SU-DHL-6 (cell line): ENCODE measurements around the gene MBNL1.

Source experiments
- H2AFZ ChIP-seq: fragments of 200-600 bp; sonication (generic); 2 replicates; pipeline ENCODE4 v1.6.1; 2014; ENCODE audit warnings: low read depth, mild to moderate bottlenecking, moderate library complexity, mixed read lengths, antibody characterized with exemption, low read length; ENCODE audit not compliant: severe bottlenecking
- H3F3A ChIP-seq: fragments of 200-600 bp; shearing (Covaris generic); 2 replicates; pipeline ENCODE4 v1.6.0; 2016; ENCODE audit warnings: antibody characterized with exemption, mild to moderate bottlenecking; ENCODE audit not compliant: insufficient read depth
- H3K27ac ChIP-seq: fragments of 200-600 bp; sonication (generic); 2 replicates; pipeline ENCODE4 v1.5.1; 2016; ENCODE audit warnings: low read depth, mild to moderate bottlenecking, low read length, moderate library complexity, mixed read lengths
- H3K27me3 ChIP-seq: fragments of 200-600 bp; sonication (generic), shearing (Covaris generic); 2 replicates; pipeline ENCODE4 v1.6.0; 2014; ENCODE audit warnings: mild to moderate bottlenecking, low read length
- H3K36me3 ChIP-seq: fragments of 200-600 bp; sonication (generic); 2 replicates; pipeline ENCODE4 v1.6.1; 2014; ENCODE audit warnings: mild to moderate bottlenecking, low read length, mixed read lengths
- H3K4me2 ChIP-seq: fragments of 300-600, 200-600 bp; shearing (Covaris generic), sonication (generic); 2 replicates; pipeline ENCODE4 v1.6.0; 2014; ENCODE audit warnings: low read length, low read depth, mild to moderate bottlenecking; ENCODE audit not compliant: poor library complexity, severe bottlenecking
- H3K4me3 ChIP-seq: fragments of 200-600 bp; sonication (generic); 2 replicates; pipeline ENCODE4 v1.5.1; 2014; ENCODE audit warnings: antibody characterized with exemption, low read length, mild to moderate bottlenecking, mixed read lengths; ENCODE audit not compliant: insufficient read depth, poor library complexity, severe bottlenecking
- H3K79me2 ChIP-seq: fragments of 200-600 bp; sonication (generic); 2 replicates; pipeline ENCODE4 v1.6.1; 2014; ENCODE audit warnings: mild to moderate bottlenecking, low read length, moderate library complexity; ENCODE audit not compliant: insufficient read depth
- H3K9ac ChIP-seq: fragments of 200-600 bp; sonication (generic); 2 replicates; pipeline ENCODE4 v1.7.0; 2014; ENCODE audit warnings: mild to moderate bottlenecking, low read length
- H3K9me2 ChIP-seq: fragments of 200-600 bp; sonication (generic); replicated peaks from 2 replicates; pipeline ENCODE4 v1.6.1; 2014; ENCODE audit warnings: low read length; ENCODE audit not compliant: insufficient read depth
- H3K9me3 ChIP-seq: fragments of 200-600 bp; sonication (generic); 2 replicates; pipeline ENCODE4 v1.6.1; 2014; ENCODE audit warnings: low read length, mixed read lengths; ENCODE audit not compliant: insufficient read depth
- H4K20me1 ChIP-seq: fragments of 200-600 bp; sonication (generic); 2 replicates; pipeline ENCODE4 v1.6.1; 2014; ENCODE audit warnings: low read depth, mild to moderate bottlenecking, antibody characterized with exemption, low read length, moderate library complexity, mixed read lengths
- EZH2phosphoT487 ChIP-seq: fragments of 200-600 bp; sonication (generic), shearing (Covaris generic); conservative IDR thresholded peaks from 2 replicates; pipeline ENCODE4 v1.6.1; 2018; ENCODE audit warnings: mild to moderate bottlenecking, antibody characterized with exemption, low read length, moderate library complexity, mixed read lengths
- TF ChIP-seq, protein P1 (sequence below): fragments of 200-600 bp; sonication (generic); IDR thresholded peaks from one replicate; pipeline ENCODE4 v1.5.1; 2017; ENCODE audit warnings: antibody characterized with exemption, mild to moderate bottlenecking, low read length, moderate library complexity; ENCODE audit not compliant: insufficient read depth, poor library complexity, severe bottlenecking

Gene MBNL1

DNA sequence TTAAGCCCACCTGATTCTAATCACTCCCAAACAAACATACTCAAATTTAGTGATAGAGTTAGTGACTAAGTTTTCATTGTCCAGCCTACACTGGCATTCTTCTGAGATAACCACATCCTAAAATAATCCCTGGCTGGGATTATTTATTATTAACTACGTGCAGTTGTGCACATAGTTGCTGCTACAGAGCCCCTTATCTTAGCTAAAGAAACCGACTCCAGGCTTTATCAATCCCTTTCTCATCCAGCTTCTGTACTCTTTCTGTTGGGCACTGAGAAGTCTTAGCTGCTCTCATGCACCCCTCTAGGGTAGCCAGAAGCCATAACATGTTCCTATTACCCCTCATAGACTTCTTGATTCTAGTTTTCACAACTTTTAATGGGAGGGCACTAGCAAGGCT is 208.7 kb downstream of the MBNL1 start:
- no peak overlapping the region for H3K9ac ChIP-seq
- no peak overlapping the region for H3K4me2 ChIP-seq
- H3K9me2 ChIP-seq: no peaks in the 10 kb centered on the region
- H3K79me2 ChIP-seq: no peaks in the 10 kb centered on the region
- H2AFZ ChIP-seq: no peak overlapping the region
- no peaks in the 10 kb centered on the region for H4K20me1 ChIP-seq
- no peak overlapping the region for H3K4me3 ChIP-seq
- H3K36me3 ChIP-seq: no peaks in the 10 kb centered on the region
- no peaks in the 10 kb centered on the region for H3K9me3 ChIP-seq
- TF ChIP-seq EZH2phosphoT487: no peak
- TF ChIP-seq, protein P1, sequence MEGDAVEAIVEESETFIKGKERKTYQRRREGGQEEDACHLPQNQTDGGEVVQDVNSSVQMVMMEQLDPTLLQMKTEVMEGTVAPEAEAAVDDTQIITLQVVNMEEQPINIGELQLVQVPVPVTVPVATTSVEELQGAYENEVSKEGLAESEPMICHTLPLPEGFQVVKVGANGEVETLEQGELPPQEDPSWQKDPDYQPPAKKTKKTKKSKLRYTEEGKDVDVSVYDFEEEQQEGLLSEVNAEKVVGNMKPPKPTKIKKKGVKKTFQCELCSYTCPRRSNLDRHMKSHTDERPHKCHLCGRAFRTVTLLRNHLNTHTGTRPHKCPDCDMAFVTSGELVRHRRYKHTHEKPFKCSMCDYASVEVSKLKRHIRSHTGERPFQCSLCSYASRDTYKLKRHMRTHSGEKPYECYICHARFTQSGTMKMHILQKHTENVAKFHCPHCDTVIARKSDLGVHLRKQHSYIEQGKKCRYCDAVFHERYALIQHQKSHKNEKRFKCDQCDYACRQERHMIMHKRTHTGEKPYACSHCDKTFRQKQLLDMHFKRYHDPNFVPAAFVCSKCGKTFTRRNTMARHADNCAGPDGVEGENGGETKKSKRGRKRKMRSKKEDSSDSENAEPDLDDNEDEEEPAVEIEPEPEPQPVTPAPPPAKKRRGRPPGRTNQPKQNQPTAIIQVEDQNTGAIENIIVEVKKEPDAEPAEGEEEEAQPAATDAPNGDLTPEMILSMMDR: no peak
- peaks cover 3% of the 10 kb centered on the region; the same call in 1 of the 2 replicates for H3F3A ChIP-seq
- no peaks in the 10 kb centered on the region for H3K27me3 ChIP-seq
- H3K27ac ChIP-seq: no peak overlapping the region

DNA sequence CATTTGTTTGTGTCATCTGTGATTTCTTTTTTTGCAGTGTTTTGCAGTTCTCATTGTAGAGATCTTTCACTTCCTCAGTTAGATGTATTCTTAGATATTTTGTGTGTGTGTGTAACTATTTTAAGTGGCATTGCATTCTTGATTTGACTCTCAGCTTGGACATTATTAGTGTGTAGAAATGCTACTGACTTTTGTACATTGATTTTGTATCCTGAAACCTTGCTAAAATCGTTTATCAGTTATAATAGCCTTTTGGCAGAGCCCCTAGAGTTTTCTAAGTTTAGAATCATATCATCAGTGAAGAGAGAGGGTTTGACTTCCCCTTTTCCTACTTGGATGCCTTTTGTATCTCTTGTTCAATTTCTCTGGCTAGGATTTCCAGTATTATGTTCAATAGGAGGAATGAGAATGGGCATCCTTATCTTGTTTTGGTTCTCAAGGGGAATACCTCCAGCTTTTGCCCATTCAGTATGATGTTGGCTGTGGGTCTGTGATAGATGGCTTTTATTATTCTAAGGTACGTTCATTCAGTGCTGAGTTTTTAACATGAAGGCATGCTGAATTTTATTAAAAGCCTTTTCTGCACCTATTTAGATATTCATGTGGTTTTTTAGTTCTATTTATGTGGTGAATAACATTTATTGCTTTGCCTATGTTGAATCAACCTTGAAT is 211.7 kb downstream of the MBNL1 start:
- H3K9ac ChIP-seq: no peak overlapping the region
- no peaks in the 10 kb centered on the region for H3K9me2 ChIP-seq
- H3K27me3 ChIP-seq: no peaks in the 10 kb centered on the region
- no peaks in the 10 kb centered on the region for H3K79me2 ChIP-seq
- no peaks in the 10 kb centered on the region for H3K36me3 ChIP-seq
- H3K4me2 ChIP-seq: no peak overlapping the region
- no peak for TF ChIP-seq EZH2phosphoT487
- TF ChIP-seq, protein P1: no peak
- no peaks in the 10 kb centered on the region for H4K20me1 ChIP-seq
- no peak overlapping the region for H3K27ac ChIP-seq
- no peak overlapping the region for H3K4me3 ChIP-seq
- H3K9me3 ChIP-seq: no peaks in the 10 kb centered on the region
- no peaks in the 10 kb centered on the region for H3F3A ChIP-seq
- no peak overlapping the region for H2AFZ ChIP-seq

DNA sequence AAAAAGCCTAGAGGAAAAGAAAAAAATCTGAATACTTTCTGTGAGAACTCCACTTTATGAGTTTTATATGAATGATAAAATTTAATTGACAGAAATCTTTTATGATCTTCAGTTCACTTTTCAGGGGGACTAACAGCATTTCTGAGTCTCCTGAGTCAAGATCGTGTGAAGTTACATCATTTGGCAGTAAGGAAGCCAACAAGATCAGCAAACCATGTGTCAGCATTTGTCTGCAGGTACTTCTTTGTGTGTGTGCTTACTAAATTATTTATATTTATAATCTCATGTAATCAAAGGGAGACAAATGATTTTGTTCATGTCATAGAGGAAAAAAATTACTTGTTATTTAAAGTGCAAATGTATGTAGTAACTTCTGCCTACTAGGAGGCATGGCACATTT is 217.6 kb downstream of the MBNL1 start:
- TF ChIP-seq, protein P1: no peak
- TF ChIP-seq EZH2phosphoT487: no peak
- H3F3A ChIP-seq: no peaks in the 10 kb centered on the region
- H3K9me2 ChIP-seq: no peaks in the 10 kb centered on the region
- peak overlapping the region; percentile 0 for H3K4me2 ChIP-seq
- H3K4me3 ChIP-seq: no peak overlapping the region
- no peaks in the 10 kb centered on the region for H4K20me1 ChIP-seq
- no peaks in the 10 kb centered on the region for H3K79me2 ChIP-seq
- H3K9me3 ChIP-seq: no peaks in the 10 kb centered on the region
- H2AFZ ChIP-seq: no peak overlapping the region
- H3K27me3 ChIP-seq: no peaks in the 10 kb centered on the region
- no peaks in the 10 kb centered on the region for H3K36me3 ChIP-seq
- H3K9ac ChIP-seq: no peak overlapping the region
- no peak overlapping the region for H3K27ac ChIP-seq
